Stomach smooth muscle (tissue), 2 donors: ENCODE data around the gene STYXL1.
A peak's percentile ranks its signal among the peaks of the same experiment; 100 is the strongest.

Experiments
- H3K27ac ChIP-seq: one replicate; pipeline ENCODE4 v1.7.0; 2013; ENCODE audit warnings: mild to moderate bottlenecking, low read length, inconsistent platforms
- H3K27me3 ChIP-seq, 2 donors: one replicate each; pipeline ENCODE4 v1.7.0; 2013; ENCODE audit warnings: low read length in 2 of 2; ENCODE audit not compliant: insufficient read depth in 2 of 2, control insufficient read depth in 1 of 2
- H3K36me3 ChIP-seq, 2 donors: one replicate each; pipeline ENCODE4 v1.7.0; 2013; ENCODE audit warnings: low read length in 2 of 2; ENCODE audit not compliant: control insufficient read depth in 2 of 2, insufficient read depth in 2 of 2
- H3K4me1 ChIP-seq: one replicate; pipeline ENCODE4 v1.7.0; 2013; ENCODE audit warnings: low read length; ENCODE audit not compliant: control insufficient read depth, insufficient read depth
- H3K4me3 ChIP-seq, 2 donors: one replicate each; pipeline ENCODE4 v1.7.0; 2013; ENCODE audit warnings: low read length in 2 of 2
- H3K9ac ChIP-seq, 2 donors: one replicate each; pipeline ENCODE4 v1.7.0; 2013; ENCODE audit warnings: low read length in 2 of 2, mild to moderate bottlenecking in 1 of 2
- H3K9me3 ChIP-seq, 2 donors: one replicate each; pipeline ENCODE4 v1.7.0; 2013; ENCODE audit warnings: low read length in 2 of 2; ENCODE audit not compliant: control insufficient read depth in 2 of 2
- donor health status: healthy.
- donor health status: Pancreatic carcinoma.

STYXL1 gene

GRCh38 chr7:75963381-75963995 lies 84.3 kb downstream of the STYXL1 start:
- Histone ChIP-seq H3K4me3 (no peak overlapping the region), H3K9me3 (no peaks in the 10 kb centered on the region), H3K27ac (peak overlapping the region; percentile 66), H3K4me1 (peaks cover 48% of the 10 kb centered on the region), H3K9ac (peak overlapping the region in 1 of 2 donors; percentile 21), H3K36me3 (no peaks in the 10 kb centered on the region), H3K27me3 (no peaks in the 10 kb centered on the region)

- Histone ChIP-seq H3K4me3 (no peak overlapping the region), H3K4me1 (peaks cover 41% of the 10 kb centered on the region), H3K9me3 (no peaks in the 10 kb centered on the region), H3K36me3 (peaks cover 2 to 4% of the 10 kb centered on the region in 2 donors), H3K9ac (peak overlapping the region in 1 of 2 donors; percentile 21), H3K27ac (peak overlapping the region; percentile 66), H3K27me3 (no peaks in the 10 kb centered on the region)
Measured at GRCh38 chr7:75962607-75963380, 85.0 kb downstream of the STYXL1 start.

- Histone ChIP-seq H3K36me3 (peaks cover 9% of the 10 kb centered on the region in 2 donors), H3K9me3 (no peaks in the 10 kb centered on the region), H3K4me3 (no peak overlapping the region), H3K27ac (no peak overlapping the region), H3K27me3 (no peaks in the 10 kb centered on the region), H3K4me1 (peaks cover 26% of the 10 kb centered on the region), H3K9ac (no peak overlapping the region)
Measured at GRCh38 chr7:75961218-75961617, 86.6 kb downstream of the STYXL1 start.

GRCh38 chr7:75960372-75960771 lies 87.4 kb downstream of the STYXL1 start:
- H3K9me3 ChIP-seq = no peaks in the 10 kb centered on the region
- no peak overlapping the region for H3K27ac ChIP-seq
- peaks cover 14 to 15% of the 10 kb centered on the region in 2 donors for H3K36me3 ChIP-seq
- H3K4me3 ChIP-seq = no peak overlapping the region
- no peak overlapping the region for H3K9ac ChIP-seq
- H3K4me1 ChIP-seq = peaks cover 17% of the 10 kb centered on the region
- no peaks in the 10 kb centered on the region for H3K27me3 ChIP-seq

GRCh38 chr7:75958802-75959543 lies 88.8 kb downstream of the STYXL1 start:
- Histone ChIP-seq H3K4me1 (peaks cover 13% of the 10 kb centered on the region), H3K4me3 (no peak overlapping the region), H3K9ac (no peak overlapping the region), H3K27ac (no peak overlapping the region), H3K9me3 (no peaks in the 10 kb centered on the region), H3K27me3 (no peaks in the 10 kb centered on the region), H3K36me3 (peaks cover 18 to 21% of the 10 kb centered on the region in 2 donors)

GRCh38 chr7:75957021-75957736 lies 90.6 kb downstream of the STYXL1 start:
- Histone ChIP-seq H3K4me3 (no peak overlapping the region), H3K36me3 (peaks cover 21 to 26% of the 10 kb centered on the region in 2 donors), H3K27ac (no peak overlapping the region), H3K27me3 (no peaks in the 10 kb centered on the region), H3K9me3 (no peaks in the 10 kb centered on the region), H3K9ac (no peak overlapping the region), H3K4me1 (no peaks in the 10 kb centered on the region)

- no peaks in the 10 kb centered on the region for H3K27me3 ChIP-seq
- no peak overlapping the region for H3K9ac ChIP-seq
- no peak overlapping the region for H3K27ac ChIP-seq
- H3K4me3 ChIP-seq = no peak overlapping the region
- peaks cover 21 to 26% of the 10 kb centered on the region in 2 donors for H3K36me3 ChIP-seq
- no peaks in the 10 kb centered on the region for H3K4me1 ChIP-seq
- H3K9me3 ChIP-seq = no peaks in the 10 kb centered on the region
Measured at GRCh38 chr7:75955331-75955955, 92.4 kb downstream of the STYXL1 start.

GRCh38 chr7:75953931-75954330 lies 93.9 kb downstream of the STYXL1 start:
- Histone ChIP-seq H3K27ac (no peak overlapping the region), H3K4me3 (no peak overlapping the region), H3K4me1 (no peaks in the 10 kb centered on the region), H3K9ac (no peak overlapping the region), H3K36me3 (peaks cover 21 to 26% of the 10 kb centered on the region in 2 donors), H3K27me3 (no peaks in the 10 kb centered on the region), H3K9me3 (no peaks in the 10 kb centered on the region)

- no peak overlapping the region for H3K4me3 ChIP-seq
- no peaks in the 10 kb centered on the region for H3K9me3 ChIP-seq
- no peak overlapping the region for H3K9ac ChIP-seq
- H3K27ac ChIP-seq = no peak overlapping the region
- H3K4me1 ChIP-seq = no peaks in the 10 kb centered on the region
- H3K27me3 ChIP-seq = no peaks in the 10 kb centered on the region
- H3K36me3 ChIP-seq = peaks cover 21 to 26% of the 10 kb centered on the region in 2 donors
Measured at GRCh38 chr7:75953431-75953830, 94.4 kb downstream of the STYXL1 start.

GRCh38 chr7:75951506-75951905 lies 96.3 kb downstream of the STYXL1 start:
- no peaks in the 10 kb centered on the region for H3K4me1 ChIP-seq
- H3K4me3 ChIP-seq = no peak overlapping the region
- H3K9ac ChIP-seq = no peak overlapping the region
- peaks cover 14 to 19% of the 10 kb centered on the region in 2 donors for H3K36me3 ChIP-seq
- H3K27me3 ChIP-seq = no peaks in the 10 kb centered on the region
- H3K9me3 ChIP-seq = no peaks in the 10 kb centered on the region
- no peak overlapping the region for H3K27ac ChIP-seq
